Natural killer cell (primary cell): ENCODE measurements around the gene IFITM5. TPM values are rescaled to one million over a fixed set of nuclear protein-coding genes. Genes with fewer than 3 reads are reported as not detected.

Source experiments
- ATAC-seq, 3 donors: fragments of 150-1000 bp in 2 of 3; fragments of 200-7000 bp in 1 of 3; cut with Tn5 transposase; 1 replicate in 1 of 3; 2 replicates in 2 of 3; pipeline ENCODE4 v1.10.0; 2021; ENCODE audit warnings: mild to moderate bottlenecking in 2 of 3, moderate library complexity in 2 of 3
- DNase-seq, 2 donors: peaks; one replicate each; pipeline versions ENCODE4 v3.0.0 to v3.0.0-alpha.2; 2013 to 2021; ENCODE audit warnings: mixed read lengths in 1 of 2
- H3K27ac ChIP-seq: one replicate; pipeline ENCODE4 v1.5.1; 2013; ENCODE audit warnings: mild to moderate bottlenecking, low read length
- H3K27me3 ChIP-seq: one replicate; pipeline ENCODE4 v1.6.1; 2013; ENCODE audit warnings: low read length; ENCODE audit not compliant: control insufficient read depth, insufficient read depth
- H3K36me3 ChIP-seq: one replicate; pipeline ENCODE4 v1.6.1; 2013; ENCODE audit warnings: low read length; ENCODE audit not compliant: control insufficient read depth, insufficient read depth
- H3K4me1 ChIP-seq: one replicate; pipeline ENCODE4 v1.6.1; 2013; ENCODE audit warnings: low read length; ENCODE audit not compliant: control insufficient read depth, insufficient read depth
- H3K4me3 ChIP-seq: one replicate; pipeline ENCODE4 v1.5.1; 2013; ENCODE audit warnings: low read length
- H3K9me3 ChIP-seq: one replicate; pipeline ENCODE4 v1.6.1; 2013; ENCODE audit warnings: low read length; ENCODE audit not compliant: control insufficient read depth, insufficient read depth
- H3K27ac Mint-ChIP-seq, 2 donors: one replicate each; pipeline ENCODE4 v1.8.0; 2022; ENCODE audit warnings: mild to moderate bottlenecking in 2 of 2, mixed read lengths in 2 of 2, moderate library complexity in 1 of 2
- H3K27me3 Mint-ChIP-seq, 2 donors: one replicate each; pipeline ENCODE4 v1.8.0; 2022; ENCODE audit warnings: low read depth in 2 of 2, mixed read lengths in 2 of 2
- H3K36me3 Mint-ChIP-seq: one replicate; pipeline ENCODE4 v1.8.0; 2022; ENCODE audit warnings: mixed read lengths
- H3K4me1 Mint-ChIP-seq, 2 donors: one replicate each; pipeline ENCODE4 v1.8.0; 2022; ENCODE audit warnings: mixed read lengths in 2 of 2
- H3K4me3 Mint-ChIP-seq: one replicate; pipeline ENCODE4 v1.8.0; 2022; ENCODE audit warnings: mild to moderate bottlenecking, moderate library complexity, mixed read lengths
- H3K9me3 Mint-ChIP-seq, 2 donors: one replicate each; pipeline ENCODE4 v1.8.0; 2022; ENCODE audit warnings: mixed read lengths in 2 of 2
- WGBS: methylation state at CpG from one replicate; pipeline ENCODE4 v1.1.7; 2013; ENCODE audit warnings: missing lambda C conversion rate; ENCODE audit not compliant: insufficient coverage; 5-methylcytosine and 5-hydroxymethylcytosine counted together
- intact Hi-C: fragments of 100-400 bp; cut with micrococcal nuclease; formaldehyde crosslinking; loops from one replicate; pipeline ENCODE4 v1.14.2; 2022
- total RNA-seq, 4 donors: library from RNA; stranded (reverse); fragments of 120-200 nt in 1 of 4; gene quantifications; one replicate each; pipeline versions ENCODE4 v1.2.3 to v1.2.4, GENCODE V29; 2013 to 2022
- TF ChIP-seq, protein P1 (sequence below): fragments of 200-600 bp; IDR thresholded peaks from one replicate; pipeline ENCODE4 v1.8.0; 2022; ENCODE audit warnings: antibody characterized with exemption

IFITM5 gene
- total RNA-seq, 3 donors from 2014 or later (not counting 1 experiment from before 2014, with no cell fraction given), result not detected

DNA sequence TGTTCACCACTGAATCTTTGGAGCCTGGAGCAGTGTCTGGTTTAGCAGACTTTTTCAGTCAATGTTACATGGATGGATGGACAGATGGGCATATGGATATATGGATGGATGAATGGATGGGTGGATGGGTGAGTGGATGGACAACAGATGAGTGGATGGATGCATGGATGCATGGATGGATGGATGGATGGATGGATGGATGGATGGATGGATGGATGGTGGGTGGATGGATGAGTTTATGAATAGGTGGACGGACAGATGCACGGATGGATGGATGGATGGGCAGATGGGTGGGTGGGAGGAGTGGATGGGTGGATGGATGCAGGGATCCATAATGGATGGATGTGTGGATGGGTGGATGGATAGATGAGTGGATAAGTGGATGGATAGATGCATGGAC lies 43.5 kb downstream of the IFITM5 start:
- WGBS, result 99% methylated on average over 2 of the region's 2 CpGs
- TF ChIP-seq, protein P1, sequence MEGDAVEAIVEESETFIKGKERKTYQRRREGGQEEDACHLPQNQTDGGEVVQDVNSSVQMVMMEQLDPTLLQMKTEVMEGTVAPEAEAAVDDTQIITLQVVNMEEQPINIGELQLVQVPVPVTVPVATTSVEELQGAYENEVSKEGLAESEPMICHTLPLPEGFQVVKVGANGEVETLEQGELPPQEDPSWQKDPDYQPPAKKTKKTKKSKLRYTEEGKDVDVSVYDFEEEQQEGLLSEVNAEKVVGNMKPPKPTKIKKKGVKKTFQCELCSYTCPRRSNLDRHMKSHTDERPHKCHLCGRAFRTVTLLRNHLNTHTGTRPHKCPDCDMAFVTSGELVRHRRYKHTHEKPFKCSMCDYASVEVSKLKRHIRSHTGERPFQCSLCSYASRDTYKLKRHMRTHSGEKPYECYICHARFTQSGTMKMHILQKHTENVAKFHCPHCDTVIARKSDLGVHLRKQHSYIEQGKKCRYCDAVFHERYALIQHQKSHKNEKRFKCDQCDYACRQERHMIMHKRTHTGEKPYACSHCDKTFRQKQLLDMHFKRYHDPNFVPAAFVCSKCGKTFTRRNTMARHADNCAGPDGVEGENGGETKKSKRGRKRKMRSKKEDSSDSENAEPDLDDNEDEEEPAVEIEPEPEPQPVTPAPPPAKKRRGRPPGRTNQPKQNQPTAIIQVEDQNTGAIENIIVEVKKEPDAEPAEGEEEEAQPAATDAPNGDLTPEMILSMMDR, result no peak
- H3K9me3 ChIP-seq, result no peaks in the 10 kb centered on the region
- H3K4me1 ChIP-seq, result peaks cover 16% of the 10 kb centered on the region
- H3K36me3 Mint-ChIP-seq, result peaks cover 13% of the 10 kb centered on the region
- H3K4me3 ChIP-seq, result no peak overlapping the region
- no peak overlapping the region for H3K27ac ChIP-seq
- peaks cover 0 to 3% of the 10 kb centered on the region in 2 donors for H3K4me1 Mint-ChIP-seq
- peaks cover 0 to 3% of the 10 kb centered on the region in 2 donors for H3K27me3 Mint-ChIP-seq
- no peak for DNase-seq
- intact Hi-C loops, result no loop called here
- H3K9me3 Mint-ChIP-seq, result no peaks in the 10 kb centered on the region
- no peaks in the 10 kb centered on the region for H3K27me3 ChIP-seq
- no peak overlapping the region for H3K27ac Mint-ChIP-seq
- H3K4me3 Mint-ChIP-seq, result no peak overlapping the region
- peaks cover 22% of the 10 kb centered on the region for H3K36me3 ChIP-seq
- no peak for ATAC-seq

DNA sequence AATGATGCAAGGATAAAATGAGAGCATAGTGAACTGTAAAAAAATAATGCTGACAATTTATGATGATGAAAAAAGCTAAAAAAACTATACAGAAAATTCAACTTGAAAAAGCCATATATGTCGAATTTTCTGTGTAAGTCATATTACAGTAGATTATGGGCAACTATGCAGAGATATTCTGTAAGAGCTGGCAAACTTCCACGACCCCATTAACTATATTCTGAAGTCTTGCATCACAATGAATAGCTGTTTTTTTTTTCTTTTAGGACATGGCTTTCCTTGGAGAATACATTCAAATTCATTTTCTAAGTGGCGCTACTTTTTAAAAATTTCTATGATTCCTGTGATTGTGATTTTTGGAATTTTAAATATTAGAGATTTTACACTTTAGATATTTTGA lies 44.1 kb downstream of the IFITM5 start:
- no peaks in the 10 kb centered on the region for H3K9me3 ChIP-seq
- H3K36me3 ChIP-seq, result peaks cover 25% of the 10 kb centered on the region
- peaks cover 17% of the 10 kb centered on the region for H3K4me1 ChIP-seq
- intact Hi-C loops, result no loop called here
- Mint-ChIP-seq H3K36me3 (peaks cover 13% of the 10 kb centered on the region), H3K27ac (no peak overlapping the region), H3K9me3 (no peaks in the 10 kb centered on the region), H3K4me1 (peaks cover 0 to 7% of the 10 kb centered on the region in 2 donors), H3K4me3 (no peak overlapping the region), H3K27me3 (peaks cover 0 to 3% of the 10 kb centered on the region in 2 donors)
- H3K4me3 ChIP-seq, result no peak overlapping the region
- TF ChIP-seq, protein P1, result no peak
- H3K27ac ChIP-seq, result no peak overlapping the region
- no peak for DNase-seq
- H3K27me3 ChIP-seq, result no peaks in the 10 kb centered on the region
- ATAC-seq, result no peak
- 72% methylated on average over 2 of the region's 3 CpGs for WGBS

DNA sequence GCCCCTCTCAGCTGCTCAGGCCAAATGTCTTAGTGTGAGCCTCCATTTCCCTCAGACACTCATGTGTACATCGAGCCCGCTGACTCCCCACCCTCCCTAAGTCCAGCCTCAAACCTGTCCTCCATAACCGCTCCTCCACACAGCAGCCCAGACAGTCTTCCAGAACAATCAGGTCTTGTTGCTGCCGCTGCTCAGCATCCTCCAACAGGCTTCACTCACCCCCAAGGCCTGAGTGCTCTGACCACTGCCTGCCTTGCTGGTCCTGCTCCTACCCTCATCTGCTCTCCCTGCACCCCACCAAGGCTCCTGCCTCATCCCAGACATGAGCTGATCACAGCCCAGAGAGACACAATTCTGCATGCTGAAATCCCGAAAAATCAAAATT lies 45.4 kb downstream of the IFITM5 start:
- Histone ChIP-seq H3K27ac (no peak overlapping the region), H3K4me1 (peaks cover 17% of the 10 kb centered on the region), H3K27me3 (no peaks in the 10 kb centered on the region), H3K4me3 (no peak overlapping the region), H3K9me3 (no peaks in the 10 kb centered on the region), H3K36me3 (peaks cover 35% of the 10 kb centered on the region)
- H3K4me3 Mint-ChIP-seq, result no peak overlapping the region
- H3K36me3 Mint-ChIP-seq, result peaks cover 19% of the 10 kb centered on the region
- WGBS, result 96% methylated on average over 4 of the region's 5 CpGs
- H3K27me3 Mint-ChIP-seq, result no peaks in the 10 kb centered on the region
- DNase-seq (no peak), ATAC-seq (no peak)
- intact Hi-C loops, result loop anchor here (5.0 kb wide), 2 partner anchors 53 to 193 kb away; partner anchors contain the start of gene IFITM2
- peaks cover 0 to 13% of the 10 kb centered on the region in 2 donors for H3K4me1 Mint-ChIP-seq
- no peak overlapping the region for H3K27ac Mint-ChIP-seq
- H3K9me3 Mint-ChIP-seq, result no peaks in the 10 kb centered on the region
- TF ChIP-seq, protein P1, result no peak
